Osteoblast (primary cell): ENCODE measurements around the gene SCN4A. TPM values are rescaled to one million over a fixed set of nuclear protein-coding genes. Genes with fewer than 3 reads are reported as not detected.

ENCODE experiments used
- DNase-seq: peaks from one replicate; pipeline ENCODE4 v3.0.0; 2011; ENCODE audit warnings: low spot score, mixed read lengths; ENCODE audit not compliant: insufficient read length; ENCODE audit errors: missing footprints
- H2AFZ ChIP-seq: 2 replicates; pipeline ENCODE4 v1.6.0; 2011; ENCODE audit warnings: mild to moderate bottlenecking, low read length
- H3K27ac ChIP-seq: 2 replicates; pipeline ENCODE4 v1.5.1; 2011; ENCODE audit warnings: mild to moderate bottlenecking, low read depth, low read length, moderate library complexity
- H3K27me3 ChIP-seq: 2 replicates; pipeline ENCODE4 v1.6.0; 2012; ENCODE audit warnings: mild to moderate bottlenecking, control low read depth, inconsistent platforms, low read length, moderate library complexity; ENCODE audit not compliant: insufficient read depth
- H3K36me3 ChIP-seq: 2 replicates; pipeline ENCODE4 v1.5.1; 2011; ENCODE audit warnings: mild to moderate bottlenecking, low read length, control low read depth, moderate library complexity; ENCODE audit not compliant: insufficient read depth
- H3K4me1 ChIP-seq: 2 replicates; pipeline ENCODE4 v1.5.1; 2011; ENCODE audit warnings: mild to moderate bottlenecking, low read length, control low read depth, moderate library complexity; ENCODE audit not compliant: insufficient read depth
- H3K4me2 ChIP-seq: 2 replicates; pipeline ENCODE4 v1.6.0; 2011; ENCODE audit warnings: mild to moderate bottlenecking, low read length; ENCODE audit not compliant: insufficient read depth
- H3K4me3 ChIP-seq: fragments of 200-600 bp; sonication (generic); 3 replicates; pipeline ENCODE4 v1.5.1; 2012; ENCODE audit warnings: mild to moderate bottlenecking, low read length, inconsistent platforms; ENCODE audit not compliant: insufficient read depth
- H3K79me2 ChIP-seq: 2 replicates; pipeline ENCODE4 v1.6.0; 2012; ENCODE audit warnings: mild to moderate bottlenecking, low read length, control low read depth, inconsistent platforms; ENCODE audit not compliant: insufficient read depth
- H3K9me3 ChIP-seq: 2 replicates; pipeline ENCODE4 v1.5.1; 2011; ENCODE audit warnings: low read depth, low read length, control low read depth
- H4K20me1 ChIP-seq: 2 replicates; pipeline ENCODE4 v1.6.0; 2012; ENCODE audit warnings: mild to moderate bottlenecking, low read length, control low read depth; ENCODE audit not compliant: insufficient read depth
- total RNA-seq: library from RNA; depleted of rRNA; stranded (reverse); fragments of >200 nt; gene quantifications from 2 replicates; pipeline ENCODE4 v1.2.3, GENCODE V29; 2012
- TF ChIP-seq, protein P1 (sequence below): IDR thresholded peaks from 2 replicates; pipeline ENCODE4 v1.5.1; 2011; ENCODE audit warnings: mild to moderate bottlenecking, low read depth, low read length, moderate library complexity; ENCODE audit errors: extremely low read depth

Gene SCN4A
- total RNA-seq, 1 donor: not detected

DNA sequence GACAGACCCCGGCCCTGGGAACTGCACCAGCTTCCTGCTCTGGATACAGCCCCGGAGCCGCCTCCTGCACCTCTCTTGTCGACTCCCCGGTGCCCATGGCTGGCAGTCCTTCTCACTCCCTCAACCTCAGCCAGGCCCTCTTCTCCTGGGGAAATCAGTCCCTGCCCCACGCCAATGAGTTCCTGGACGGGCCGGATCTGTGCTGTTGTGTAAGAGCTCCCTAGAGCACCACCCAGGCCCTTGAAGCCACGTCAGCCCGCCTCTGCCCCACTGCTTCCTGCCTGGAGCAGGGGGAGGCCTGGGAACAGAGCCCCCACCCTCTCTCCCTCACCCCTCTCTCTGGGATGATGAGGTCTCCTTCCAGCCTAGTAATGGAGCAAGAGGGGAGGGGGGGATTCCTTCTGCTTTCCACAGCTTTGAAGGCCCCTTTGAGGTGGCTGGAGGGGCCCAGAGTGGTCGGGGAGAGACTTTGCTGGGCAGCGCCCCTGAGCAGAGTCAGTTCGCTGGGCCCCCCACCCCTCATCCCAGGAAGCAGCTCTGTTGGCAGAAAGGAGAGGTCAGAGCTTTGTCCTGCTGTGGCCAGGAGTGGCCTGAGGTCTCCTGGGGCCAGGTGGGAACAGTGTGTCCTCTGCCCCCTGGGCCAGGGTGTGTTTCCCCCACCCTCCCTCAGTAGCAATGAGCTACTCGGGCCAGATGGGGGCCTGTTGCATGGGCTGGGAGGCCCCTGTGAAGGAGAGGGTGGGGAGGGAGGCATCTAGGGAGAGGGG lies 29.2 kb upstream of the SCN4A start:
- H3K4me3 ChIP-seq: no peak overlapping the region
- peaks cover 15% of the 10 kb centered on the region for H3K27me3 ChIP-seq
- H2AFZ ChIP-seq: peak overlapping the region; percentile 78
- TF ChIP-seq, protein P1, sequence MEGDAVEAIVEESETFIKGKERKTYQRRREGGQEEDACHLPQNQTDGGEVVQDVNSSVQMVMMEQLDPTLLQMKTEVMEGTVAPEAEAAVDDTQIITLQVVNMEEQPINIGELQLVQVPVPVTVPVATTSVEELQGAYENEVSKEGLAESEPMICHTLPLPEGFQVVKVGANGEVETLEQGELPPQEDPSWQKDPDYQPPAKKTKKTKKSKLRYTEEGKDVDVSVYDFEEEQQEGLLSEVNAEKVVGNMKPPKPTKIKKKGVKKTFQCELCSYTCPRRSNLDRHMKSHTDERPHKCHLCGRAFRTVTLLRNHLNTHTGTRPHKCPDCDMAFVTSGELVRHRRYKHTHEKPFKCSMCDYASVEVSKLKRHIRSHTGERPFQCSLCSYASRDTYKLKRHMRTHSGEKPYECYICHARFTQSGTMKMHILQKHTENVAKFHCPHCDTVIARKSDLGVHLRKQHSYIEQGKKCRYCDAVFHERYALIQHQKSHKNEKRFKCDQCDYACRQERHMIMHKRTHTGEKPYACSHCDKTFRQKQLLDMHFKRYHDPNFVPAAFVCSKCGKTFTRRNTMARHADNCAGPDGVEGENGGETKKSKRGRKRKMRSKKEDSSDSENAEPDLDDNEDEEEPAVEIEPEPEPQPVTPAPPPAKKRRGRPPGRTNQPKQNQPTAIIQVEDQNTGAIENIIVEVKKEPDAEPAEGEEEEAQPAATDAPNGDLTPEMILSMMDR: no peak
- peak; percentile 91 for DNase-seq
- no peak overlapping the region for H3K27ac ChIP-seq
- H3K4me1 ChIP-seq: peaks cover 20% of the 10 kb centered on the region
- H3K36me3 ChIP-seq: no peaks in the 10 kb centered on the region
- H4K20me1 ChIP-seq: no peaks in the 10 kb centered on the region
- H3K9me3 ChIP-seq: no peaks in the 10 kb centered on the region
- no peak overlapping the region for H3K4me2 ChIP-seq
- H3K79me2 ChIP-seq: no peaks in the 10 kb centered on the region

DNA sequence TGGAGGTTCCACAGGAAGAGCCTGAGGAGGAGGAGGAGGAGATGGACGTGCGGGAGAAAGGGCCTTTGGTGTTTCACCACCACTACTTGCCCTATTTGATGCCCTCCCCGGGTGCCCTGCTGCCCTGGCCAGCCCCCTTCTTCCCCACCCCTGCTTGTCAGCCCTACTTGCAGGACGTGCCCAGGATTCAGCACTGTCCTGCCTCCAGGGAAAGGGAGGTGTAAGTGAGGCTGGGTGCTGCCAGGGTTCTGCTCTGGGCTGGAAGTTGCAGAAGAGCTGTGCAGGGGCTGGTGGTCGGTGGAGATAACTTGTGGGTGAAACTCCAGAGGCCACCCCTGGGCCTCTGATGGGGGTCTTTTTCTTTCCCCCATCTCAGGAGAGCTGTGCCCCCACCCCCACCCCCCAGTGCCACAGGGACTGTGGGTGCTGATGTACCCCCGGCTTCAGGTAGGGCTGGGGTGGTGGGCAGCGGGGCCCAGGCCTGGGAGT lies 28.4 kb upstream of the SCN4A start:
- no peak overlapping the region for H2AFZ ChIP-seq
- no peak overlapping the region for H3K4me2 ChIP-seq
- no peaks in the 10 kb centered on the region for H4K20me1 ChIP-seq
- no peak for DNase-seq
- H3K27ac ChIP-seq: no peak overlapping the region
- H3K79me2 ChIP-seq: no peaks in the 10 kb centered on the region
- no peaks in the 10 kb centered on the region for H3K9me3 ChIP-seq
- H3K27me3 ChIP-seq: peaks cover 21% of the 10 kb centered on the region
- no peak overlapping the region for H3K4me3 ChIP-seq
- TF ChIP-seq, protein P1: no peak
- H3K36me3 ChIP-seq: no peaks in the 10 kb centered on the region
- peaks cover 11% of the 10 kb centered on the region for H3K4me1 ChIP-seq

DNA sequence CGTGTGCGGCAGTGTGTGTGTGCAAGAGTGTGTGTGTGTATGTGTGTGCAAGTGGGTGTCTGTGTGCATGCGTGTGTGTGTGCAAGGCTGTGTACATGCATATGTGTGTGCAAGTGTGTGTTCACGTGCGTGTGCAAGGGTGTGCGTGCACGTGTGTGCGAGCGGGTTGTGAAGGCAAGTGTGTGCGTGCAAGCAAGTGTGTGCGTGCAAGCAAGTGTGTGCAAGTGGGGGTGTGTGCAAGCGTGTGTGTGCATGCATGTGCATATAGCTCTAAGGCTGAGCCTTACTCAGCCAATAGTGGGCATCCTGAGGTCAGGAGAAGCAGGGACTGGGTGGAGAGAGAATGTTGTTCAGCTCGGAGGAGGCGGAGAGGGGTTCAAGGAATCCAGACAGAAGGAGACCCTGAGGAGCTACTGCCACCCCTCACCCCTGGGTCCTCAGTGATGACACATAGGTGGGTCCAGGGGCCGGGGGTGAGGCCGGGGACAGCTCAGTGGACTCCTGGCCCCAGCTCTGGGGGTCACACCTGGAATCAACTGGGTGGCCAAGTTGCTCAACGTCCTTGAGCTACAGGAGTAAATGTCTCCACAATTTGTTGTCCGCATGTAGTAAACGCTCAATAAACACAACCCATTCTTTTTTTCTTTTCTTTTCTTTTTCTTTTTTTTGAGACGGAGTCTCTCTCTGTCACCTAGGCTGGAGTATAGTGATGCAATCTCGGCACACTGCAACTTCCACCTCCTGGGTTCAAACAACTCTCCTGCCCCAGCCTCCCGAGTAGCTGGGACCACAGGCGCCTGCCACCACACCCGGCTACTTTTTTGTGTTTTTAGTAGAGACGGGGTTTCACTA lies 27.2 kb upstream of the SCN4A start:
- Histone ChIP-seq H3K4me3 (no peak overlapping the region), H3K79me2 (no peaks in the 10 kb centered on the region), H2AFZ (no peak overlapping the region), H4K20me1 (no peaks in the 10 kb centered on the region), H3K9me3 (no peaks in the 10 kb centered on the region), H3K4me2 (no peak overlapping the region), H3K4me1 (peaks cover 6% of the 10 kb centered on the region), H3K27ac (no peak overlapping the region), H3K36me3 (no peaks in the 10 kb centered on the region), H3K27me3 (peaks cover 27% of the 10 kb centered on the region)
- TF ChIP-seq, protein P1: no peak
- DNase-seq: peak; percentile 74
